Mesendoderm (in vitro differentiated cells): ENCODE results near the gene MVD.

Experiments
- DNase-seq: peaks from one replicate; pipeline ENCODE4 v3.0.0; 2013
- H2AK5ac ChIP-seq: 2 replicates; pipeline ENCODE4 v1.6.1; 2013; ENCODE audit warnings: low read length, inconsistent platforms
- H2BK120ac ChIP-seq: 2 replicates; pipeline ENCODE4 v1.6.1; 2013; ENCODE audit warnings: low read depth, mild to moderate bottlenecking, low read length, moderate library complexity, mixed read lengths
- H2BK15ac ChIP-seq: replicated peaks from 2 replicates; pipeline ENCODE4 v1.6.1; 2013; ENCODE audit warnings: low read depth, mild to moderate bottlenecking, moderate library complexity
- H2BK5ac ChIP-seq: 2 replicates; pipeline ENCODE4 v1.6.1; 2013; ENCODE audit warnings: low read length, inconsistent platforms
- H3K18ac ChIP-seq: 2 replicates; pipeline ENCODE4 v1.6.1; 2013; ENCODE audit warnings: mild to moderate bottlenecking, low read length, mixed read lengths
- H3K23ac ChIP-seq: one replicate; pipeline ENCODE4 v1.6.1; 2013; ENCODE audit warnings: low read length
- H3K27ac ChIP-seq: 2 replicates; pipeline ENCODE4 v1.5.1; 2013; ENCODE audit warnings: low read depth, mild to moderate bottlenecking, inconsistent platforms, low read length, moderate library complexity
- H3K27me3 ChIP-seq: 2 replicates; pipeline ENCODE4 v1.6.1; 2013; ENCODE audit warnings: low read length, control low read depth, mild to moderate bottlenecking, inconsistent platforms; ENCODE audit not compliant: insufficient read depth, poor library complexity
- H3K36me3 ChIP-seq: 2 replicates; pipeline ENCODE4 v1.6.1; 2013; ENCODE audit warnings: low read length, inconsistent platforms; ENCODE audit not compliant: control insufficient read depth, insufficient read depth
- H3K4ac ChIP-seq: one replicate; pipeline ENCODE4 v1.6.1; 2013; ENCODE audit warnings: low read depth, mild to moderate bottlenecking, low read length, moderate library complexity
- H3K4me1 ChIP-seq: 2 replicates; pipeline ENCODE4 v1.6.1; 2013; ENCODE audit warnings: low read depth, low read length, inconsistent platforms; ENCODE audit not compliant: control insufficient read depth
- H3K4me2 ChIP-seq: 2 replicates; pipeline ENCODE4 v1.6.1; 2013; ENCODE audit warnings: low read length
- H3K4me3 ChIP-seq: 2 replicates; pipeline ENCODE4 v1.5.1; 2013; ENCODE audit warnings: mild to moderate bottlenecking, low read length
- H3K56ac ChIP-seq: one replicate; pipeline ENCODE4 v1.6.1; 2013; ENCODE audit warnings: low read length
- H3K79me1 ChIP-seq: 2 replicates; pipeline ENCODE4 v1.6.1; 2013; ENCODE audit warnings: low read length, inconsistent platforms
- H3K79me2 ChIP-seq: 2 replicates; pipeline ENCODE4 v1.6.1; 2013; ENCODE audit warnings: mild to moderate bottlenecking, low read length; ENCODE audit not compliant: control insufficient read depth, insufficient read depth
- H3K9ac ChIP-seq: 2 replicates; pipeline ENCODE4 v1.6.1; 2013; ENCODE audit warnings: low read length, inconsistent platforms
- H4K5ac ChIP-seq: one replicate; pipeline ENCODE4 v1.6.1; 2013; ENCODE audit warnings: low read length
- H4K8ac ChIP-seq: one replicate; pipeline ENCODE4 v1.6.1; 2013; ENCODE audit warnings: low read depth, mild to moderate bottlenecking, control low read depth, low read length, moderate library complexity
- WGBS: extraction: QIAGEN DNeasy Blood & Tissue Kit; methylation state at CpG from one replicate; pipeline ENCODE4 v1.1.7; 2013; ENCODE audit warnings: low lambda C conversion rate, missing lambda C conversion rate; ENCODE audit not compliant: insufficient coverage; ENCODE audit errors: extremely low coverage; 5-methylcytosine and 5-hydroxymethylcytosine counted together

Gene MVD

GRCh38 chr16:88626646-88627045 is 36.2 kb downstream of the MVD start:
- Histone ChIP-seq H3K4me1 (no peaks in the 10 kb centered on the region), H2BK5ac (no peak overlapping the region), H3K56ac (no peak overlapping the region), H3K4ac (no peak overlapping the region), H2AK5ac (no peak overlapping the region), H3K36me3 (peaks cover 9% of the 10 kb centered on the region), H3K9ac (no peak overlapping the region), H3K27ac (no peak overlapping the region), H2BK15ac (no peak overlapping the region), H3K23ac (no peak overlapping the region), H3K27me3 (no peaks in the 10 kb centered on the region), H3K4me2 (no peak overlapping the region), H3K4me3 (no peak overlapping the region), H3K79me2 (no peaks in the 10 kb centered on the region), H3K79me1 (no peaks in the 10 kb centered on the region), H3K18ac (no peak overlapping the region), H2BK120ac (no peak overlapping the region), H4K5ac (no peak overlapping the region), H4K8ac (no peak overlapping the region)
- no CpG with 5 or more reads among the region's 9 CpGs for WGBS
- DNase-seq = no peak

GRCh38 chr16:88624977-88625576 is 37.8 kb downstream of the MVD start:
- H3K79me1 ChIP-seq = no peaks in the 10 kb centered on the region
- H2BK15ac ChIP-seq = no peak overlapping the region
- no peak overlapping the region for H3K4me3 ChIP-seq
- no peaks in the 10 kb centered on the region for H3K27me3 ChIP-seq
- H3K36me3 ChIP-seq = peaks cover 8% of the 10 kb centered on the region
- no peak overlapping the region for H2BK120ac ChIP-seq
- H4K5ac ChIP-seq = no peak overlapping the region
- H3K23ac ChIP-seq = no peak overlapping the region
- no CpG with 5 or more reads among the region's 17 CpGs for WGBS
- H3K4me2 ChIP-seq = no peak overlapping the region
- no peak overlapping the region for H3K18ac ChIP-seq
- no peak overlapping the region for H3K4ac ChIP-seq
- no peak overlapping the region for H4K8ac ChIP-seq
- no peak for DNase-seq
- H3K9ac ChIP-seq = no peak overlapping the region
- no peak overlapping the region for H2BK5ac ChIP-seq
- no peak overlapping the region for H3K56ac ChIP-seq
- no peaks in the 10 kb centered on the region for H3K4me1 ChIP-seq
- no peak overlapping the region for H3K27ac ChIP-seq
- no peaks in the 10 kb centered on the region for H3K79me2 ChIP-seq
- no peak overlapping the region for H2AK5ac ChIP-seq

GRCh38 chr16:88624481-88624880 is 38.4 kb downstream of the MVD start:
- Histone ChIP-seq H3K9ac (no peak overlapping the region), H2BK15ac (no peak overlapping the region), H3K4me2 (no peak overlapping the region), H2BK120ac (no peak overlapping the region), H3K36me3 (peaks cover 9% of the 10 kb centered on the region), H3K79me2 (no peaks in the 10 kb centered on the region), H3K79me1 (peaks cover 2% of the 10 kb centered on the region), H3K4me1 (no peaks in the 10 kb centered on the region), H3K56ac (no peak overlapping the region), H4K8ac (no peak overlapping the region), H3K18ac (no peak overlapping the region), H4K5ac (no peak overlapping the region), H3K27ac (no peak overlapping the region), H3K23ac (no peak overlapping the region), H3K4ac (no peak overlapping the region), H3K27me3 (no peaks in the 10 kb centered on the region), H3K4me3 (no peak overlapping the region), H2AK5ac (no peak overlapping the region), H2BK5ac (no peak overlapping the region)
- no CpG with 5 or more reads among the region's 18 CpGs for WGBS
- no peak for DNase-seq

- H4K8ac ChIP-seq = no peak overlapping the region
- no peak overlapping the region for H2AK5ac ChIP-seq
- no peaks in the 10 kb centered on the region for H3K27me3 ChIP-seq
- no peak overlapping the region for H3K27ac ChIP-seq
- H3K79me2 ChIP-seq = no peaks in the 10 kb centered on the region
- DNase-seq = no peak
- no peak overlapping the region for H3K56ac ChIP-seq
- H3K23ac ChIP-seq = no peak overlapping the region
- no peak overlapping the region for H3K4me2 ChIP-seq
- peaks cover 3% of the 10 kb centered on the region for H3K79me1 ChIP-seq
- H2BK15ac ChIP-seq = no peak overlapping the region
- no peak overlapping the region for H3K18ac ChIP-seq
- WGBS = no CpG with 5 or more reads among the region's 13 CpGs
- H3K4me1 ChIP-seq = no peaks in the 10 kb centered on the region
- no peak overlapping the region for H2BK5ac ChIP-seq
- H2BK120ac ChIP-seq = no peak overlapping the region
- no peak overlapping the region for H3K9ac ChIP-seq
- H4K5ac ChIP-seq = no peak overlapping the region
- H3K4me3 ChIP-seq = no peak overlapping the region
- peaks cover 9% of the 10 kb centered on the region for H3K36me3 ChIP-seq
- no peak overlapping the region for H3K4ac ChIP-seq
These were observed 39.0 kb downstream of the MVD start for GRCh38 chr16:88623858-88624257.

- no peak overlapping the region for H2BK5ac ChIP-seq
- no peak overlapping the region for H3K56ac ChIP-seq
- no peak overlapping the region for H3K4me2 ChIP-seq
- H3K4me1 ChIP-seq = no peaks in the 10 kb centered on the region
- H3K9ac ChIP-seq = no peak overlapping the region
- H3K79me2 ChIP-seq = no peaks in the 10 kb centered on the region
- H3K79me1 ChIP-seq = peaks cover 7% of the 10 kb centered on the region
- H3K36me3 ChIP-seq = peaks cover 9% of the 10 kb centered on the region
- no peak overlapping the region for H2AK5ac ChIP-seq
- DNase-seq = no peak
- no peak overlapping the region for H3K27ac ChIP-seq
- no peak overlapping the region for H3K18ac ChIP-seq
- no CpG with 5 or more reads among the region's 29 CpGs for whole genome bisulfite sequencing
- no peak overlapping the region for H3K23ac ChIP-seq
- no peak overlapping the region for H4K8ac ChIP-seq
- H3K4ac ChIP-seq = no peak overlapping the region
- H4K5ac ChIP-seq = no peak overlapping the region
- no peak overlapping the region for H2BK15ac ChIP-seq
- no peaks in the 10 kb centered on the region for H3K27me3 ChIP-seq
- no peak overlapping the region for H3K4me3 ChIP-seq
- no peak overlapping the region for H2BK120ac ChIP-seq
These were observed 40.0 kb downstream of the MVD start for GRCh38 chr16:88622866-88623265.

GRCh38 chr16:88622125-88622524 is 40.8 kb downstream of the MVD start:
- no peak overlapping the region for H3K27ac ChIP-seq
- no peak overlapping the region for H3K9ac ChIP-seq
- H3K79me2 ChIP-seq = no peaks in the 10 kb centered on the region
- H3K4me3 ChIP-seq = no peak overlapping the region
- no peak overlapping the region for H3K4me2 ChIP-seq
- H3K27me3 ChIP-seq = no peaks in the 10 kb centered on the region
- H4K8ac ChIP-seq = no peak overlapping the region
- no peak overlapping the region for H3K18ac ChIP-seq
- WGBS = no CpG with 5 or more reads among the region's 19 CpGs
- H3K23ac ChIP-seq = no peak overlapping the region
- H4K5ac ChIP-seq = no peak overlapping the region
- H3K79me1 ChIP-seq = peaks cover 7% of the 10 kb centered on the region
- no peak overlapping the region for H2AK5ac ChIP-seq
- peaks cover 9% of the 10 kb centered on the region for H3K36me3 ChIP-seq
- H3K4ac ChIP-seq = no peak overlapping the region
- DNase-seq = no peak
- no peaks in the 10 kb centered on the region for H3K4me1 ChIP-seq
- H2BK5ac ChIP-seq = no peak overlapping the region
- no peak overlapping the region for H3K56ac ChIP-seq
- H2BK15ac ChIP-seq = no peak overlapping the region
- no peak overlapping the region for H2BK120ac ChIP-seq
